GM12878 (cell line): ENCODE data around the gene CTSE. TPM values are rescaled to one million over a fixed set of nuclear protein-coding genes. Genes with fewer than 3 reads are reported as not detected.

ENCODE experiments used
- ATAC-seq: fragments of 200-7000 bp; cut with Tn5 transposase; 3 replicates; pipeline ENCODE4 v1.9.1; 2020; ENCODE audit warnings: mild to moderate bottlenecking, moderate library complexity
- BruUV-seq: library from RNA; stranded (reverse); fragments of 400-500 nt; replicated peaks from 2 replicates; lab custom pipeline; 2021; lab: Mats Ljungman, UMichigan
- CTCF ChIA-PET: fragments of 300-600 bp; sonication (Branson Sonifier 250); formaldehyde crosslinking; extraction: SDS; loops from one replicate; lab custom pipeline; 2021; ENCODE audit warnings: inconsistent platforms; lab: Yijun Ruan, JAX
- POLR2A ChIA-PET: fragments of 350-600 bp; formaldehyde crosslinking; extraction: SDS; loops from one replicate; lab custom pipeline; 2021; ENCODE audit warnings: inconsistent platforms; lab: Charles Lee
- RAD21 ChIA-PET: fragments of 300-600 bp; sonication (Branson Sonifier 250); formaldehyde crosslinking; loops from one replicate; lab custom pipeline; 2023; ENCODE audit warnings: antibody characterized with exemption; ENCODE audit not compliant: unreplicated experiment; lab: Charles Lee
- SMC1A ChIA-PET: fragments of 300-600 bp; sonication (Branson Sonifier 250); formaldehyde crosslinking; loops from one replicate; lab custom pipeline; 2023; ENCODE audit not compliant: unreplicated experiment, uncharacterized antibody; lab: Charles Lee
- DNase-seq: peaks from one replicate; pipeline ENCODE4 v3.0.0-alpha.2; 2011; ENCODE audit warnings: low read depth, low spot score
- FAIRE-seq: peaks from 3 replicates; lab custom pipeline; 2011; peaks lifted over from hg19 to GRCh38; lab: Jason Lieb, UNC
- H2AFZ ChIP-seq: 2 replicates; pipeline ENCODE4 v1.6.0; 2011; ENCODE audit warnings: low read depth, low read length, control low read depth; ENCODE audit not compliant: control insufficient read depth
- H3K27ac ChIP-seq: 2 replicates; pipeline ENCODE4 v1.5.1; 2011; ENCODE audit warnings: control low read depth; ENCODE audit not compliant: control insufficient read depth, insufficient read depth
- H3K27me3 ChIP-seq, 2 experiments: replicated peaks in 1 of 2; 2 replicates each; pipeline versions ENCODE4 v1.6.0 to v1.6.1; 2011; ENCODE audit warnings: low read length in 1 of 2; ENCODE audit not compliant: control insufficient read depth in 2 of 2, insufficient read depth in 2 of 2
- H3K36me3 ChIP-seq, 2 experiments: 2 replicates each; pipeline ENCODE4 v1.5.1; 2011; ENCODE audit warnings: low read length in 1 of 2; ENCODE audit not compliant: control insufficient read depth in 2 of 2, insufficient read depth in 2 of 2
- H3K4me1 ChIP-seq: 2 replicates; pipeline ENCODE4 v1.6.1; 2011; ENCODE audit warnings: mild to moderate bottlenecking, low read length, moderate library complexity, mixed read lengths; ENCODE audit not compliant: control insufficient read depth, insufficient read depth
- H3K4me2 ChIP-seq: 2 replicates; pipeline ENCODE4 v1.6.0; 2011; ENCODE audit warnings: control low read depth; ENCODE audit not compliant: control insufficient read depth, insufficient read depth
- H3K4me3 ChIP-seq: fragments of 200-600 bp; sonication (generic); 2 replicates; pipeline ENCODE4 v1.5.1; 2016
- H3K79me2 ChIP-seq: 2 replicates; pipeline ENCODE4 v1.6.0; 2011; ENCODE audit warnings: low read length; ENCODE audit not compliant: control insufficient read depth, insufficient read depth
- H3K9ac ChIP-seq: 2 replicates; pipeline ENCODE4 v1.8.0; 2011; ENCODE audit warnings: low read length, control low read depth, mixed read lengths; ENCODE audit not compliant: control insufficient read depth, insufficient read depth
- H3K9me3 ChIP-seq: replicated peaks from 3 replicates; pipeline ENCODE4 v1.5.1; 2011; ENCODE audit warnings: mild to moderate bottlenecking, low read length; ENCODE audit not compliant: control insufficient read depth, insufficient read depth
- H4K20me1 ChIP-seq: 2 replicates; pipeline ENCODE4 v1.6.0; 2011; ENCODE audit not compliant: control insufficient read depth, insufficient read depth
- BACH1 ChIP-seq: fragments of 450-650 bp; IDR thresholded peaks from 2 replicates; pipeline ENCODE4 v1.6.1; 2017; ENCODE audit warnings: mild to moderate bottlenecking, borderline replicate concordance
- CBX5 ChIP-seq: sonication (generic); IDR thresholded peaks from 2 replicates; pipeline ENCODE4 v1.6.1; 2016; ENCODE audit warnings: low read depth, moderate library complexity, mild to moderate bottlenecking, inconsistent platforms
- EGR1 ChIP-seq, 2 experiments: IDR thresholded peaks; 1 replicate in 1 of 2; 2 replicates in 1 of 2; pipeline ENCODE4 v1.6.1; 2011 to 2012; ENCODE audit warnings: low read depth in 2 of 2, low read length in 2 of 2, borderline replicate concordance in 1 of 2, mild to moderate bottlenecking in 1 of 2, moderate library complexity in 1 of 2
- EZH2 ChIP-seq: IDR thresholded peaks from 2 replicates; pipeline ENCODE4 v1.6.1; 2012; ENCODE audit warnings: low read depth, mild to moderate bottlenecking, control low read depth, inconsistent platforms, low read length, borderline replicate concordance; ENCODE audit not compliant: control insufficient read depth
- FOXK2 ChIP-seq: fragments of 450-650 bp; IDR thresholded peaks from 2 replicates; pipeline ENCODE4 v1.6.1; 2017; ENCODE audit warnings: mild to moderate bottlenecking, moderate library complexity
- HDGF ChIP-seq: fragments of 450-650 bp; IDR thresholded peaks from 2 replicates; pipeline ENCODE4 v1.6.1; 2016; ENCODE audit warnings: antibody characterized with exemption
- KLF5 ChIP-seq: fragments of 450-650 bp; IDR thresholded peaks from 2 replicates; pipeline ENCODE4 v1.6.1; 2014; ENCODE audit warnings: mild to moderate bottlenecking; ENCODE audit not compliant: partially characterized antibody
- MEF2A ChIP-seq: IDR thresholded peaks from 2 replicates; pipeline ENCODE4 v1.6.1; 2011; ENCODE audit warnings: low read depth, mild to moderate bottlenecking, low read length, moderate library complexity; ENCODE audit not compliant: insufficient read depth
- MXI1 ChIP-seq: fragments of 150-350 bp; IDR thresholded peaks from 2 replicates; pipeline ENCODE4 v1.6.1; 2011; ENCODE audit warnings: low read depth, mild to moderate bottlenecking, inconsistent platforms, low read length, improper control_type of control experiment
- NFYB ChIP-seq: IDR thresholded peaks from 2 replicates; pipeline ENCODE4 v1.6.1; 2011; ENCODE audit warnings: low read depth, mild to moderate bottlenecking, low read length, improper control_type of control experiment, moderate library complexity; ENCODE audit not compliant: insufficient read depth
- RAD21 ChIP-seq: IDR thresholded peaks from 2 replicates; pipeline ENCODE4 v1.6.1; 2011; ENCODE audit warnings: mild to moderate bottlenecking, low read depth, low read length, moderate library complexity; ENCODE audit not compliant: insufficient read depth
- SUZ12 ChIP-seq: fragments of 200-600 bp; sonication (generic); IDR thresholded peaks from one replicate; pipeline ENCODE4 v1.6.1; 2018; ENCODE audit warnings: antibody characterized with exemption, mild to moderate bottlenecking; ENCODE audit not compliant: unreplicated experiment
- WGBS: methylation state at CpG from one replicate; pipeline ENCODE4 v1.1.6; 2016; ENCODE audit warnings: low lambda C conversion rate; ENCODE audit not compliant: insufficient replicate concordance, insufficient coverage; ENCODE audit errors: missing lambda C conversion rate; 5-methylcytosine and 5-hydroxymethylcytosine counted together
- in situ Hi-C: fragments of 300-500 bp; cut with MboI; formaldehyde crosslinking; loops from 9 replicates; pipeline ENCODE4 v1.14.3; 2018; ENCODE audit warnings: mixed read lengths
- intact Hi-C: fragments of 100-400 bp; cut with micrococcal nuclease; formaldehyde crosslinking; loops from one replicate; pipeline ENCODE4 v1.14.2; 2022; ENCODE audit not compliant: unreplicated experiment
- polyA plus RNA-seq, 11 experiments: library from polyadenylated mRNA; depleted of rRNA in 4 of 11; unstranded in 6 of 11; stranded (reverse) in 5 of 11; fragments of >200 nt; fragmentation: Nextera tagmentation in 4 of 11; fragmentation: Illumina TruSeq in 1 of 11; extraction: Ambion mirVana in 4 of 11; extraction: Trizol in 1 of 11; gene quantifications; 1 replicate in 1 of 11; 2 replicates in 10 of 11; pipeline versions ENCODE4 v1.2.1 to v1.2.3, GENCODE V29; 2011 to 2016; ENCODE audit warnings: inconsistent platforms in 2 of 11, missing spikeins in 2 of 11, low read depth in 1 of 11
- total RNA-seq, 4 experiments: library from RNA; depleted of rRNA in 3 of 4; stranded (reverse); fragments of >200 nt in 3 of 4; fragmentation: Illumina TruSeq in 1 of 4; extraction: Trizol in 1 of 4; gene quantifications; 2 replicates each; pipeline versions ENCODE4 v1.2.1 to v1.2.3, GENCODE V29; 2013 to 2021
- TF ChIP-seq, protein P1 (sequence below): IDR thresholded peaks from 2 replicates; pipeline ENCODE4 v1.6.1; 2012; ENCODE audit warnings: low read depth, low read length, improper control_type of control experiment
- TF ChIP-seq, protein P2 (sequence below): IDR thresholded peaks from 2 replicates; pipeline ENCODE4 v1.6.1; 2011; ENCODE audit warnings: borderline replicate concordance, low read depth, mild to moderate bottlenecking, moderate library complexity, low read length; ENCODE audit not compliant: insufficient read depth, poor library complexity, severe bottlenecking
- TF ChIP-seq, protein P3 (sequence below): IDR thresholded peaks from 2 replicates; pipeline ENCODE4 v1.6.1; 2011; ENCODE audit warnings: low read depth, low read length, improper control_type of control experiment, borderline replicate concordance

The CTSE gene
- total and polyA plus RNA-seq, 10 of the 15 experiments (the other 5 are each of a cell fraction or from before 2014, with no cell fraction given), result 0.26 TPM; not detected in 9

- TF ChIP-seq RAD21, result no peak
- TF ChIP-seq, protein P1, sequence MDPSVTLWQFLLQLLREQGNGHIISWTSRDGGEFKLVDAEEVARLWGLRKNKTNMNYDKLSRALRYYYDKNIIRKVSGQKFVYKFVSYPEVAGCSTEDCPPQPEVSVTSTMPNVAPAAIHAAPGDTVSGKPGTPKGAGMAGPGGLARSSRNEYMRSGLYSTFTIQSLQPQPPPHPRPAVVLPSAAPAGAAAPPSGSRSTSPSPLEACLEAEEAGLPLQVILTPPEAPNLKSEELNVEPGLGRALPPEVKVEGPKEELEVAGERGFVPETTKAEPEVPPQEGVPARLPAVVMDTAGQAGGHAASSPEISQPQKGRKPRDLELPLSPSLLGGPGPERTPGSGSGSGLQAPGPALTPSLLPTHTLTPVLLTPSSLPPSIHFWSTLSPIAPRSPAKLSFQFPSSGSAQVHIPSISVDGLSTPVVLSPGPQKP, result no peak
- TF ChIP-seq, protein P2, sequence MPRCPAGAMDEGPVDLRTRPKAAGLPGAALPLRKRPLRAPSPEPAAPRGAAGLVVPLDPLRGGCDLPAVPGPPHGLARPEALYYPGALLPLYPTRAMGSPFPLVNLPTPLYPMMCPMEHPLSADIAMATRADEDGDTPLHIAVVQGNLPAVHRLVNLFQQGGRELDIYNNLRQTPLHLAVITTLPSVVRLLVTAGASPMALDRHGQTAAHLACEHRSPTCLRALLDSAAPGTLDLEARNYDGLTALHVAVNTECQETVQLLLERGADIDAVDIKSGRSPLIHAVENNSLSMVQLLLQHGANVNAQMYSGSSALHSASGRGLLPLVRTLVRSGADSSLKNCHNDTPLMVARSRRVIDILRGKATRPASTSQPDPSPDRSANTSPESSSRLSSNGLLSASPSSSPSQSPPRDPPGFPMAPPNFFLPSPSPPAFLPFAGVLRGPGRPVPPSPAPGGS, result no peak
- TF ChIP-seq, protein P3, sequence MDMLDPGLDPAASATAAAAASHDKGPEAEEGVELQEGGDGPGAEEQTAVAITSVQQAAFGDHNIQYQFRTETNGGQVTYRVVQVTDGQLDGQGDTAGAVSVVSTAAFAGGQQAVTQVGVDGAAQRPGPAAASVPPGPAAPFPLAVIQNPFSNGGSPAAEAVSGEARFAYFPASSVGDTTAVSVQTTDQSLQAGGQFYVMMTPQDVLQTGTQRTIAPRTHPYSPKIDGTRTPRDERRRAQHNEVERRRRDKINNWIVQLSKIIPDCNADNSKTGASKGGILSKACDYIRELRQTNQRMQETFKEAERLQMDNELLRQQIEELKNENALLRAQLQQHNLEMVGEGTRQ, result no peak
Measured at GRCh38 chr1:206011057-206011456, 12.6 kb downstream of the CTSE start (continued).

GRCh38 chr1:206010060-206010459 is 13.6 kb downstream of the CTSE start:
- Histone ChIP-seq H4K20me1 (no peaks in the 10 kb centered on the region), H3K9ac (no peak overlapping the region), H3K9me3 (no peaks in the 10 kb centered on the region), H3K36me3 (no peaks in the 10 kb centered on the region), H3K4me3 (no peak overlapping the region), H3K4me1 (peaks cover 17% of the 10 kb centered on the region), H3K4me2 (no peak overlapping the region), H2AFZ (no peak overlapping the region), H3K79me2 (no peaks in the 10 kb centered on the region), H3K27me3 (0 out of 4 replicates have a peak, but pooled peaks cover 0 to 3% of the 10 kb centered on the region in 2 experiments), H3K27ac (no peak overlapping the region)
- RAD21 ChIA-PET, result interaction anchor here (0.6 to 0.9 kb wide), 2 partner anchors 11 to 26 kb away, joined by 3 read pairs; no protein-coding TSS in a partner anchor
- no peak for DNase-seq
- no peak for TF ChIP-seq HDGF
- no peak for TF ChIP-seq EGR1 (IDR thresholded peaks at IDR 0.05; ENCODE audit: borderline replicate concordance in 1 of 2, low read depth in 2 of 2, low read length in 2 of 2)
- no peak for TF ChIP-seq MEF2A
- no peak for TF ChIP-seq NFYB
- no peak for TF ChIP-seq KLF5
- no peak for TF ChIP-seq CBX5
- TF ChIP-seq EZH2, result no peak
- no peak for TF ChIP-seq MXI1
- no peak for TF ChIP-seq BACH1
- TF ChIP-seq SUZ12, result no peak
- TF ChIP-seq FOXK2, result no peak
- CTCF ChIA-PET, result interaction anchor here (0.7 kb wide), 1 partner anchor 96 kb away, joined by 4 read pairs; no protein-coding TSS in a partner anchor
- intact Hi-C loops, result no loop called here
- SMC1A ChIA-PET, result no interaction called here
- POLR2A ChIA-PET, result no interaction called here
- FAIRE-seq, result no peak
- no peak for ATAC-seq
- BruUV-seq, result no TSS peak
- 20% methylated on average over 5 of the region's 5 CpGs for WGBS
- in situ Hi-C loops, result no loop called here
